Adipocyte (in vitro differentiated cells): ENCODE measurements around the gene SLC7A14.

Experiments
- DNase-seq: peaks from one replicate; pipeline ENCODE4 v3.0.0-alpha.2; 2015; ENCODE audit warnings: low read depth
- H3K27me3 ChIP-seq: replicated peaks from 2 replicates; pipeline ENCODE4 v1.7.0; 2013; ENCODE audit warnings: mild to moderate bottlenecking, low read length, moderate library complexity; ENCODE audit not compliant: control insufficient read depth, insufficient read depth
- H3K36me3 ChIP-seq: 2 replicates; pipeline ENCODE4 v1.7.0; 2013; ENCODE audit warnings: low read length, mild to moderate bottlenecking, moderate library complexity; ENCODE audit not compliant: control insufficient read depth, insufficient read depth, severe bottlenecking
- H3K4me1 ChIP-seq: 2 replicates; pipeline ENCODE4 v1.7.0; 2013; ENCODE audit warnings: mild to moderate bottlenecking, low read length, moderate library complexity; ENCODE audit not compliant: control insufficient read depth, insufficient read depth
- H3K4me3 ChIP-seq: 2 replicates; pipeline ENCODE4 v1.7.0; 2013; ENCODE audit warnings: mild to moderate bottlenecking, low read length, moderate library complexity
- H3K9ac ChIP-seq: 2 replicates; pipeline ENCODE4 v1.7.0; 2013; ENCODE audit warnings: mild to moderate bottlenecking, low read length, moderate library complexity
- H3K9me3 ChIP-seq: 2 replicates; pipeline ENCODE4 v1.7.0; 2013; ENCODE audit warnings: mild to moderate bottlenecking, low read length, moderate library complexity; ENCODE audit not compliant: control insufficient read depth

The SLC7A14 gene

DNA sequence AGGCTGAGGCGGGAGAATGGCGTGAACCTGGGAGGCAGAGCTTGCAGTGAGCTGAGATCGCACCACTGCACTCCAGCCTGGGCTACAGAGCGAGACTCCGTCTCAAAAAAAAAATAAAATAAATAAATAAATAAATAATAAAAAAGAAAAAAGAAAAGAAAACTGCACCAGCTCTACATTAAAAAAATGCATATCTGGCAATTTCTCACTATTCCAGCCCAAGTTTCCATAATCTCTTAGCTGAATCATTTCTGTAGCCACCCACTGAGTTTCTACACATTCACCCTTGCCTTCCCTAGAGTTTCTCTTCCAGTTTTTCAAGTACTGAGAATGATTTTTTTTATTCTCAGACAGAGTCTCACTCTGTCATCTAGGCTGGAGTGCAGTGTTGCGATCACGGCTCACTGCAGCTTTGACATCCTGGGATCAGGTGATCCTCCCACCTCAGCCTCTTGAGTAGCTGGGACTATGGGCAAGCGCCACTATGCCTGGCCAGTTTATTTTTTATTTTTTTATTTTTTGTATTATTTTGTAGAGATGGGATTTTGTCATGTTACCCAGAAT lies 24.5 kb upstream of the SLC7A14 start:
- H3K36me3 ChIP-seq = no peaks in the 10 kb centered on the region
- peaks cover 13% of the 10 kb centered on the region for H3K4me1 ChIP-seq
- no peaks in the 10 kb centered on the region for H3K9me3 ChIP-seq
- H3K4me3 ChIP-seq = no peak overlapping the region
- DNase-seq = peak; percentile 4
- no peak overlapping the region for H3K9ac ChIP-seq
- no peaks in the 10 kb centered on the region for H3K27me3 ChIP-seq

DNA sequence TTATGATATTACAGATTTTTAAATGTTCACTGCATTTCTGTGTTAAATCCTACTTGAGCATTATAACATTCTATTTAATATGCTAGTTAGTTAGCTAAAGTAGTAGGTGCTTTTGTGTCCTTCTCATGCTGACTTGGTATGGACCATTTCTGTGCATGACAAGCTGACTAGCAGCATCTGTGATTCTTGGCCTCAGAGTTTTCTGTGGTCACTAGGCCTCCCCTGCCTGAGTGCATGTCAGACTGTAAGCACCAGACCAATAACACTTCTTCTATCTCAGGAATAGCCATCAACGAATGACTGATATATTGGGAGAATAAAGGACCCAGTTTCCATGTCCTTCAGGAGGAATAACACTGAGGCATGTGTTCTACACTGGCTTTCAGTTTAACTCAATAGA lies 22.6 kb upstream of the SLC7A14 start:
- DNase-seq = no peak
- no peaks in the 10 kb centered on the region for H3K27me3 ChIP-seq

DNA sequence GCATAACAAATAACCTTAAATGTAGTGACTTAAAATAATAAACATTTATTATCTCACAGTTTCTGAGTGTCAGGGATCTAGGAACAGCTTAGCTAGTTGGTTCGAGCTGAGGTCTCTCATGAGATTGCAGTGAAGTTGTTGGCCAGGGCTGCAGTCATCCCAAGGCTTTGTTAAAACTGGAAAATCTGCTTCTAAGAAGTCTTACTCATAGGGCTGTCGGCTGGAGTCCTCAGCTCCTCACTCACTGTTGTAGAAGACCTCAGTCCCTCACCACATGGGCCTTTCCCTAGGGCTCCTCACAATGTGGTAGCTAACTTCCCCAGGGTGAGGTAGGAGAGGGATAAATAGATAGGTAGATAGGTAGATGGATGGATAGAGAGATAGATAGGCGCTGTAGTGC lies 20.8 kb upstream of the SLC7A14 start:
- DNase-seq = no peak
- Histone ChIP-seq H3K9me3 (no peaks in the 10 kb centered on the region), H3K36me3 (no peaks in the 10 kb centered on the region), H3K27me3 (no peaks in the 10 kb centered on the region), H3K9ac (no peak overlapping the region), H3K4me1 (no peaks in the 10 kb centered on the region), H3K4me3 (no peak overlapping the region)

More for the DNA sequence above, 22.6 kb upstream of the SLC7A14 start:
- no peaks in the 10 kb centered on the region for H3K4me1 ChIP-seq
- H3K9ac ChIP-seq = no peak overlapping the region
- H3K9me3 ChIP-seq = no peaks in the 10 kb centered on the region
- no peaks in the 10 kb centered on the region for H3K36me3 ChIP-seq
- no peak overlapping the region for H3K4me3 ChIP-seq

DNA sequence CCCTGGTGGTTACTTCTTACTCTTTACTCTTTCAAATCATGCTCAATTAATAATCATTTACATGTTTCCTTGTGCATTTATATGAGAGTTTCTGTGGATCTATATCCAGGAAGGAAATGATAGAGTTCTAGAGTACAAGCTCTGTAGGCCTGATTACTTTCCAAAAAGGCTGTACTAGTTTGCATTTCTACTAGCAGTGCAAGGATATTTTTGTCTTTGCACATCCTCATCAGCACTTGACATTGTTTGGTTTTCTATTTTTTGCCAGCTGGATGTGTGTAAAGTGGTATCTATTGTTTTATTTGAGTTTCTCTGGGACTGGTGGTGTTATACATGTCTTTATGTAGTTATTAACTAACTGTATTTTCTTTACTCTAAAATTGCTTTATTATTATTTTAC lies 19.6 kb upstream of the SLC7A14 start:
- DNase-seq = no peak
- no peak overlapping the region for H3K4me3 ChIP-seq
- no peaks in the 10 kb centered on the region for H3K36me3 ChIP-seq
- no peaks in the 10 kb centered on the region for H3K27me3 ChIP-seq
- H3K9me3 ChIP-seq = no peaks in the 10 kb centered on the region
- H3K4me1 ChIP-seq = no peaks in the 10 kb centered on the region
- no peak overlapping the region for H3K9ac ChIP-seq

DNA sequence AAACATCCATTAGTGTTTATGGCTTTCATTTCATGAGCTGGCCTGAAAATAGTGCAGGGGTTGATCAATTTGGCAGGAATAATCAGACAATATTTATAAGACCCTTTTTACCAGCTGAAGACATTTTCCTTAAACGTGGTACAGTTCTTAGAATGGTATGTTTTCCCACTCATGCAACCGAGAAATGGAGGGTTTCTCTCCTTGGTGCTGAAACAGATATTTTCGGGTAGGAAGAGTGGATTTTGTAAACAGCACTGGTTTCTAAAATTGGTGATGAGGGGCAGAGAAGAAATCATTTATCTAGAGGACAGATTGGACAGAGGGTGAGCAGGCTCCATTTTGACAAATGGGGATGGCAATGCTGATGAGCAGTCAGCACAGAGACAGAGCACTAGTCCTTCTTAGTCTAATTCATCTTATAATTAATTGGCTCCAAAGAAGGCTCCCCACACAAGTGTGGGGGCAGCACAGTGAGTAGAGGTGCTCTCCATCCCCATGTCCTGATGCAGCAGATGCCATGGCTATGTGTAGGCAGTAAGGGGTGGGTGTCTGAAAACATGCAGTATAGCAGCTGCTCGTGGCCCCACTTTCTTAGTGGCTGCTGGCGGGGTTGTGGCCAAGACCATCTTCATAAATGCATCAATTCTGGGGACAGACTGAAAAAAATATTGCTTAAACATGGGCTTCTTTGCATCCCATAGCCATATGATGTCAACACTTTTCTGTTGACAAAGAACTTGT lies 18.1 kb upstream of the SLC7A14 start:
- Histone ChIP-seq H3K27me3 (no peaks in the 10 kb centered on the region), H3K4me1 (no peaks in the 10 kb centered on the region)

DNA sequence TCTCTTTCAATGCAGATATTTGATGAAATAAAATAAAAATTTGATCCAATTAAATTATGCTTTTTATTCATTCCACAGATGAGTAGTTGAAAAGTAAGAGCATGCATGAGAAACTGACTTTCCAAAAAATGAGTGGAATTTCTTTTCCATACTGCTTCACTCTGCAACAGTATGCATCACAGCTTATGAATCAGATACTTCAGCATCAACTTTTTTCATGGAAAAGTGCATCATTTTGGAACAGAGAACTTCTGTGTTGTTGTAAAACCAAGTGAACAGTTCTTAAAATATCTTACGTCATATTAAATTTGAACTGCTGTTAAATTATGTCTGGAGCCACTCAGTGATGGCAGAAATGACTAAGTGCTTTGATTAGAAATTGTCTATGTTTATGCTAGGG lies 16.7 kb upstream of the SLC7A14 start:
- H3K9me3 ChIP-seq = no peaks in the 10 kb centered on the region
- H3K4me3 ChIP-seq = no peak overlapping the region
- H3K9ac ChIP-seq = no peak overlapping the region
- H3K4me1 ChIP-seq = no peaks in the 10 kb centered on the region
- DNase-seq = no peak
- H3K27me3 ChIP-seq = no peaks in the 10 kb centered on the region
- no peaks in the 10 kb centered on the region for H3K36me3 ChIP-seq

More for the DNA sequence above, 18.1 kb upstream of the SLC7A14 start:
- H3K9ac ChIP-seq = no peak overlapping the region
- H3K4me3 ChIP-seq = no peak overlapping the region
- H3K9me3 ChIP-seq = no peaks in the 10 kb centered on the region
- H3K36me3 ChIP-seq = no peaks in the 10 kb centered on the region
- DNase-seq = peak; percentile 53

DNA sequence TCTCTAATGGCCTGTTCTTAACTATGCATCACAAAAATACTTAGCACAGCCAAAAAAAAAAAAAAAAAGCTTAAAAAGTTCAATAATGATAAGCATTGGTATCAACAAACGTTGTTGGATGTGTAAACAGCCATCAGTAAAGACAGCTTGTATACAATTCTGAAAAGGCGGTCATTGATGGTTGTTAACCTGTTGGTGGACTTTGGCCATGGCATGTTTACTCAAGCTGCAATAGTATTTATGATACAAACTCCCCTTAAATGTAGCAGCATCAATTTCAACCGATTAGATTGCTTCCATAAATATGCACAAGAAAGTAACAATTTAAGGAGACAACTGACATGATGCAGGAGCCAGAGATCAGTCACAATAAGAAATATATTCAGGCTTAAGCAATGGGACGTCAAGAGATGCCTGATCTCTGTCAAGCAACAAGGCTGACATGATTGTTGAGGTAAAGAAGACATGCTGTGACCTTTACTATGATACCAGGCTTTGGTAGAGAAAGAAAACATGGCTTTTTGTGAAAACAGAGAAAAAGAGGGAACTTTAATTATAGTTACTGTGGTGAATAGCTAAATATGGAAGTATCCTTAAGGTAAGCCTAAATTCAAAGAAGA lies 14.2 kb upstream of the SLC7A14 start:
- H3K4me1 ChIP-seq = no peaks in the 10 kb centered on the region
- no peak for DNase-seq
- no peaks in the 10 kb centered on the region for H3K36me3 ChIP-seq

DNA sequence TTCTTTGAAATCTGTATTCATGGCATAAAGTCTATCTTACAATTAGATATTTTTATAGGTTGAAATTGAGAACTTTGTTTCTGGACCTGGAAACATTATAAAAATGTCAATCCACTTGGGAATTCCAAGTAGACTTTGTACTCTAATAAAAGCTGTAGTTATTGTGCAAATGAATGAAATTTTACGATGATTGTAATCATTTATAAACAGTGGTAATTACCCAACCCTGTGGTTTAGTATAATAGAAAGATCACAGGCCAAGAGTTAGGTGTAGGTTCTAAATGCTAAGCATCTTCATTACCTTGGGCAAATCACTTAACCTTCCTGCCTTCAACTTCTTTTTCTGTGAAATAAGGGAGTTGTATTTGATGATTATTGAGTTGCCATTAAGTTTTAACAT lies 13.2 kb upstream of the SLC7A14 start:
- H3K4me3 ChIP-seq = no peak overlapping the region
- H3K27me3 ChIP-seq = no peaks in the 10 kb centered on the region
- H3K4me1 ChIP-seq = no peaks in the 10 kb centered on the region
- no peak overlapping the region for H3K9ac ChIP-seq
- no peaks in the 10 kb centered on the region for H3K36me3 ChIP-seq
- DNase-seq = no peak
- H3K9me3 ChIP-seq = no peaks in the 10 kb centered on the region

More for the DNA sequence above, 14.2 kb upstream of the SLC7A14 start:
- Histone ChIP-seq H3K4me3 (no peak overlapping the region), H3K9me3 (no peaks in the 10 kb centered on the region), H3K9ac (no peak overlapping the region), H3K27me3 (no peaks in the 10 kb centered on the region)

DNA sequence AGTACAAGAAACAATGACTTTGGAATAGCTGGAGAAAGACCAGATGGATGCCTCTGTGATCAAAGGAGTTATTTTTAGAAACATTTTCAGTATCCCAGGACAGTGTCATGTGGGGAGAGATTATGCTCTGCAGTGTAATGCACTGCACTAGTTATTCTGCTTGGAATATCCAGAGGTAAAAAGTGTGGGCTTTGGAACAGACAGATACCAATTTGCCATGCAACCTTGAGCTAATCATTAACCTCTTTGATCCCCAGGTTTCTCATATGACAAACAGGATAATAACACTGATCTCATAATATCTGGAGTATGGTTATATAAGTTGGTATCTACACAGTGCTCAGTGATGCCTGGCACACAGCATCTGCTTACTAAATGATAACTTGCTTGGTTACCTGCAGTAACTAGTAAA lies 12.2 kb upstream of the SLC7A14 start:
- no peak for DNase-seq
- no peaks in the 10 kb centered on the region for H3K36me3 ChIP-seq
- H3K4me3 ChIP-seq = no peak overlapping the region
- H3K27me3 ChIP-seq = no peaks in the 10 kb centered on the region
- H3K9me3 ChIP-seq = no peaks in the 10 kb centered on the region
- no peaks in the 10 kb centered on the region for H3K4me1 ChIP-seq
- no peak overlapping the region for H3K9ac ChIP-seq

DNA sequence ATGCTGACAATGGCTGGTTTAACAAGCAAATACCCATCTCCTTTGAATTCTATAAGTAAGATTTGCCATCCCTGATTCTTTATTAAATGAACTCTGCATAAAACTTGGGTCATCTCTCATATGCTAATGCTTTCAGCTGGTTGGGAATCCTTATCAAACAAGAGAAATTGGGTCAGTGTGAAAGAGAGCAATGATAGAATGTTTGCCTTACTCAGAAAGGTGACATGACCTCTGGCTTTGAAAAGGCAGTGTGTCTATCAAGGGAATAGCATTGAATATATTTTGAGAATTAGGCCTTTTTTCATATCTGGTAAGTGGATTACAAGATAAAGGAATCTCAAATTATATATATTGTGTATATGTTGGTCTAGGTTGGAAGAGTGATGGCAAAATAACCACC lies 8.7 kb upstream of the SLC7A14 start:
- no peak overlapping the region for H3K9ac ChIP-seq
- H3K4me3 ChIP-seq = no peak overlapping the region
- H3K27me3 ChIP-seq = no peaks in the 10 kb centered on the region
- no peaks in the 10 kb centered on the region for H3K36me3 ChIP-seq
- DNase-seq = no peak
- no peaks in the 10 kb centered on the region for H3K4me1 ChIP-seq
- H3K9me3 ChIP-seq = no peaks in the 10 kb centered on the region

DNA sequence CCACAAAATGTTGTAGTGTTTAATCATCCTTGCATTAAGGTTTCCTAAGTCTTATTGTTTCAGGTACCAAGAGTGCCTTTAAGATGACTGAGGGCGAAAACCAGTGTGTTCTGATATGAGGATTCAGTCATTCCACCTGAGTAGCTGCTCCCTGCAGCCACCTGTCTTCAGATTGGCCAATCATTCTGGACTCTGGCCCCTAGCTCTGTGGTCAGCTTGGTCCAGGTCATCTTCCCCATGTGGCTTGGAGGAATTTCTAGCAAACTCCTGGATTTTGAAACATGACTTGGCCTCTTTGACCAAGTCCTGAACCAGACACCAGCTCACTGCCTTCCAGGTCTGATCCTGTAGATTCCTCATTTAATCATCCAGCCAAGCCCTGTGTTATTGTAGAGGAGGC lies 7.8 kb upstream of the SLC7A14 start:
- Histone ChIP-seq H3K4me1 (no peaks in the 10 kb centered on the region), H3K27me3 (no peaks in the 10 kb centered on the region), H3K36me3 (no peaks in the 10 kb centered on the region), H3K4me3 (no peak overlapping the region), H3K9me3 (no peaks in the 10 kb centered on the region), H3K9ac (no peak overlapping the region)
- no peak for DNase-seq
